ENCODE data around the gene RAMP1. TPM values are rescaled to one million over a fixed set of nuclear protein-coding genes. Genes with fewer than 3 reads are reported as not detected.

Gene RAMP1
- total and polyA plus RNA-seq, 9 of the 15 experiments (the other 6 are each of a cell fraction or from before 2014, with no cell fraction given), result 0.72 to 0.77 TPM; not detected in 7

DNA sequence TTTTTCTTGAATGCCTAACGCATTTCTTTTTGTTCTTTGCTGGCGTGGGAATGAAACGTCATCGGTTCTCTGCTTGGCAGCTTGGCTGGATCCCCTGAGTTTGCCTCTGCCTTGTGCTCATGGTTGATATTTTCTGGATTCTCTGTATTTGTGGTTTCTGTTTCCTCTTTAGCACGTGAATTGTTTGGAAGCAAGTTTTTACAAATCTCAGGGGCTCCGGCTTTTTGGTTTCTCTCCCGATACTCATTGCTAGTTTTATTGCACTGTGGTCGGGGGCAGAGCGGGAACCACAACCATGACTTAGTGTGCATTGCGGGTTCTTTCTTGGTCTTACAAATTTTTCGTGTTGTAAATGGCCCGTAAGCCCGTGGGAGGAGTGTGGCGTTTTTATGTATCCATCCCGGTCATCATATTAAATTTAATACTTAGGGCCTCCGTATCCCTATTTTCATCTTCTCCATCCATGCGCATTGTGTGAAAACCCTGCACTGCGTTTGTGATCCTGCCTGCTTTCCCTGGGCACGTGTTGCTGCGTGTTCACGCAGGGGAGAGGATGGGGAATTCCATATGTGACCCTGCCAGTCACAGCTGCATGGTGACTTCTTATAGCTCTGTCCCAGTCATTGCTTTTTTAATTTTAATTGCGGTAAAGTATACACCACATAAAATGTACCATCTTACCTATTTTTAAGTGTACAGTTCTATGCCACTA is 9.4 kb downstream of the RAMP1 start:
- 9% methylated on average over 20 of the region's 22 CpGs for WGBS (ENCODE audit: insufficient coverage, low coverage, missing lambda C conversion rate)
- H3K4me3 ChIP-seq, result no peak overlapping the region
- no peak overlapping the region for H3K27ac ChIP-seq (ENCODE audit: extremely low read depth, low read depth, low read length)
- no peak for TF ChIP-seq POLR2AphosphoS2 (IDR thresholded peaks at IDR 0.05; ENCODE audit: low read length)
- no peak for ATAC-seq
- no peak overlapping the region for H3K9ac ChIP-seq (ENCODE audit: insufficient read depth in 1 of 2, low read depth in 2 of 2, low read length in 2 of 2)
- H2AFZ ChIP-seq (ENCODE audit: low read depth, low read length), result no peak overlapping the region
- CTCF ChIA-PET (ENCODE audit: low intra/inter-chr PET ratio), result no interaction called here
- H3K36me3 ChIP-seq (ENCODE audit: control insufficient read depth, insufficient read depth, low read length), result no peaks in the 10 kb centered on the region
- in situ Hi-C loops (cut with MboI), result loop anchor here (25.0 kb wide), 1 partner anchor 394 kb away; no protein-coding TSS in a partner anchor
- peaks cover 30 to 76% of the 10 kb centered on the region in 2 experiments for H3K27me3 ChIP-seq (ENCODE audit: control insufficient read depth in 2 of 2, insufficient read depth in 2 of 2, low read length in 2 of 2)
- H3K4me1 ChIP-seq (replicated peaks in 1 of 2; ENCODE audit: control insufficient read depth in 2 of 2, insufficient read depth in 2 of 2, low read length in 2 of 2), result peaks cover 0 to 6% of the 10 kb centered on the region in 2 experiments; a peak in 2 of 5 replicates
- FAIRE-seq, result no peak
- no TSS peak for BruUV-seq (replicated peaks)
- H3K9me3 ChIP-seq (replicated peaks; ENCODE audit: control insufficient read depth, insufficient read depth, low read depth, low read length), result no peaks in the 10 kb centered on the region
- no peaks in the 10 kb centered on the region for H3K9me1 ChIP-seq (ENCODE audit: control insufficient read depth, insufficient read depth, low read length)
- peaks cover 4% of the 10 kb centered on the region; the same call in 1 of the 2 replicates for H4K20me1 ChIP-seq (replicated peaks; ENCODE audit: control insufficient read depth, insufficient read depth, low read length)
- POLR2A ChIA-PET, result no interaction called here
- no peaks in the 10 kb centered on the region for H3K79me2 ChIP-seq (ENCODE audit: control insufficient read depth, insufficient read depth, low read length)
- H3K4me2 ChIP-seq (ENCODE audit: insufficient read depth, low read length), result no peak overlapping the region
- intact Hi-C loops (cut with micrococcal nuclease), result no loop called here
- no peak for DNase-seq (ENCODE audit: extremely low read depth in 1 of 4, low spot score in 3 of 4)

DNA sequence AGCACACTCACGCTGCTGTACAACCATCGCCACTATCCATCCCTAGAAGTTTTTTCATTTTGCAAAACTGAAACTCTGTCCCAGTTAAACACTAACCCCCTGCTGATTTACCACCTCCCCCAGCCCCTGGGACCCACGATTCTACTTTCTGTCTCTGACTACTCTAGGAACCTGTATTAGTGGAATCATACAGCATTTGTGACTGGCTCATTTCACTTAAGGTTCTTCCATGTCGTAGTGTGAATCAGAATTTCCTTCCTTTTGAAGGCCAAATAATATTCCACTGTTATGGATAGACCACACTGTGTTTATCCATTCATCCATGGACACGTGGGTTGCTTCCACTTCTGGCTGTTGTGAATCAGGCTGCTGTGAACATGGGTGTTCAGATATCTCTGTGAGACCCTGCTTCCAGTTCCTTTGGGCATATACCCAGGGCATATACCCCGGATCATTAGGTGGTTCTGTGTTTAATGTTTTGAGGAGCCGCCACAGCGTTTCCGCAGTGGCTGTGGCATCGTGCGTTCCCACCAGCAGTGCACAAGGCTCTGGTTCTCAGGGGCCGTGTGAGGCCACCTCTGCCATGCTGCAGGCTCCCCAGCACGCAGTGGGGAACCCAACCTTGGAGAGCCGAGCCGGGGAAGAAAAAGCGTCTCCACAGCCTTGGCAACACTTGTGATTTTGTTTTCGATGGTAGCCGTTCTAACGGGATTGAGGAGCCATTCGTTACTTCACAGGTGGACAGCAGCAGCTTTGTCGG is 10.1 kb downstream of the RAMP1 start:
- in situ Hi-C loops (cut with MboI) (loop anchor here (25.0 kb wide), 1 partner anchor 393 kb away; no protein-coding TSS in a partner anchor), intact Hi-C loops (cut with micrococcal nuclease) (no loop called here)
- ATAC-seq (no peak), DNase-seq (ENCODE audit: extremely low read depth in 1 of 4, low spot score in 3 of 4) (no peak), FAIRE-seq (no peak)
- peaks cover 36 to 76% of the 10 kb centered on the region in 2 experiments for H3K27me3 ChIP-seq (ENCODE audit: control insufficient read depth in 2 of 2, insufficient read depth in 2 of 2, low read length in 2 of 2)
- no peak overlapping the region for H3K9ac ChIP-seq (ENCODE audit: insufficient read depth in 1 of 2, low read depth in 2 of 2, low read length in 2 of 2)
- no peaks in the 10 kb centered on the region for H3K79me2 ChIP-seq (ENCODE audit: control insufficient read depth, insufficient read depth, low read length)
- no peak overlapping the region for H3K27ac ChIP-seq (ENCODE audit: extremely low read depth, low read depth, low read length)
- no peaks in the 10 kb centered on the region for H3K9me1 ChIP-seq (ENCODE audit: control insufficient read depth, insufficient read depth, low read length)
- no peaks in the 10 kb centered on the region for H3K9me3 ChIP-seq (replicated peaks; ENCODE audit: control insufficient read depth, insufficient read depth, low read depth, low read length)
- peaks cover 5% of the 10 kb centered on the region; the same call in 1 of the 2 replicates for H4K20me1 ChIP-seq (replicated peaks; ENCODE audit: control insufficient read depth, insufficient read depth, low read length)
- POLR2A ChIA-PET, result no interaction called here
- no peak overlapping the region for H3K4me3 ChIP-seq
- peaks cover 0 to 6% of the 10 kb centered on the region in 2 experiments; a peak in 2 of 5 replicates for H3K4me1 ChIP-seq (replicated peaks in 1 of 2; ENCODE audit: control insufficient read depth in 2 of 2, insufficient read depth in 2 of 2, low read length in 2 of 2)
- no TSS peak for BruUV-seq (replicated peaks)
- CTCF ChIA-PET (ENCODE audit: low intra/inter-chr PET ratio), result no interaction called here
- no peak overlapping the region for H2AFZ ChIP-seq (ENCODE audit: low read depth, low read length)
- no peaks in the 10 kb centered on the region for H3K36me3 ChIP-seq (ENCODE audit: control insufficient read depth, insufficient read depth, low read length)
- H3K4me2 ChIP-seq (ENCODE audit: insufficient read depth, low read length), result no peak overlapping the region
- 14% methylated on average over 17 of the region's 21 CpGs for WGBS (ENCODE audit: insufficient coverage, low coverage, missing lambda C conversion rate)
- TF ChIP-seq GATAD2B (IDR thresholded peaks at IDR 0.05; ENCODE audit: borderline replicate concordance) (no peak), TAF9B (IDR thresholded peaks at IDR 0.05; ENCODE audit: partially characterized antibody) (no peak), BACH1 (tag; IDR thresholded peaks at IDR 0.05) (no peak), ELF4 (CRISPR knock-in tag; IDR thresholded peaks at IDR 0.05) (no peak), ATF7 (IDR thresholded peaks at IDR 0.05) (no peak), BRD9 (IDR thresholded peaks at IDR 0.05; ENCODE audit: low read depth, partially characterized antibody) (no peak), SREBF2 (CRISPR knock-in tag; IDR thresholded peaks at IDR 0.05) (no peak), ZEB2 (IDR thresholded peaks at IDR 0.05) (no peak), BRF1 (IDR thresholded peaks at IDR 0.05; ENCODE audit: borderline replicate concordance, extremely low read depth, insufficient read length) (no peak), ZNF639 (CRISPR knock-in tag; conservative IDR thresholded peaks at IDR 0.05 in 1 of 2, IDR thresholded peaks at IDR 0.05 in 1 of 2) (no peak), SIX5 (IDR thresholded peaks at IDR 0.05; ENCODE audit: borderline replicate concordance in 1 of 2, insufficient read depth in 1 of 2, low read depth in 1 of 2, low read length in 2 of 2) (no peak), ZNF3 (CRISPR knock-in tag; IDR thresholded peaks at IDR 0.05) (no peak), ZBED1 (IDR thresholded peaks at IDR 0.05) (no peak)
